GM18502 (cell line): ENCODE measurements around the gene TMEM132A.

Experiments used
- ATAC-seq: cut with Tn5 transposase; IDR thresholded peaks from one replicate; pipeline ENCODE4 v1.9.1; 2021; ENCODE audit warnings: mild to moderate bottlenecking; ENCODE audit not compliant: unreplicated experiment, poor library complexity

The TMEM132A gene

GRCh38 chr11:60978546-60979380 is 54.5 kb downstream of the TMEM132A start:
- ATAC-seq: no peak

- ATAC-seq: no peak
Observed at GRCh38 chr11:60981515-60981914, 57.3 kb downstream of the TMEM132A start.

- ATAC-seq: no peak
Observed at GRCh38 chr11:60982184-60982583, 57.9 kb downstream of the TMEM132A start.

- ATAC-seq: no peak
Observed at GRCh38 chr11:60984149-60984548, 59.9 kb downstream of the TMEM132A start.

GRCh38 chr11:60984636-60985035 is 60.4 kb downstream of the TMEM132A start:
- no peak for ATAC-seq

GRCh38 chr11:60985501-60985900 is 61.2 kb downstream of the TMEM132A start:
- no peak for ATAC-seq

- no peak for ATAC-seq
Observed at GRCh38 chr11:60985991-60986915, 62.0 kb downstream of the TMEM132A start.
